K562 (cell line): ENCODE measurements around the gene SLC14A1. TPM values are rescaled to one million over a fixed set of nuclear protein-coding genes. Genes with fewer than 3 reads are reported as not detected.

Experiments
- GTF2B ChIP-seq: IDR thresholded peaks from 2 replicates; pipeline ENCODE4 v1.6.1; 2011; ENCODE audit not compliant: insufficient read length; ENCODE audit errors: extremely low read depth
- HOXB6 ChIP-seq: fragments of 250-450 bp; sonication (Bioruptor Pico); IDR thresholded peaks from 2 replicates; pipeline ENCODE4 v1.5.1; 2022; ENCODE audit warnings: mild to moderate bottlenecking, borderline replicate concordance
- ZBTB40 ChIP-seq, 2 experiments: fragments of 450-650 bp in 1 of 2; sonication (generic) in 1 of 2; formaldehyde crosslinking in 1 of 2; IDR thresholded peaks; 2 replicates each; pipeline versions ENCODE4 v1.7.1 to v1.9.0; 2016 to 2022; ENCODE audit warnings: inconsistent platforms in 1 of 2, mild to moderate bottlenecking in 1 of 2, missing genetic modification reagents in 1 of 2
- polyA plus RNA-seq, 8 experiments: library from polyadenylated mRNA; depleted of rRNA in 4 of 8; stranded (reverse) in 5 of 8; unstranded in 3 of 8; fragments of >200 nt; fragmentation: Nextera tagmentation in 2 of 8; fragmentation: Illumina TruSeq in 1 of 8; extraction: Ambion mirVana in 2 of 8; extraction: Trizol in 1 of 8; gene quantifications; 2 replicates each; pipeline versions ENCODE4 v1.2.1 to v1.2.3, GENCODE V29; 2011 to 2014; ENCODE audit warnings: inconsistent platforms in 1 of 8, missing spikeins in 1 of 8
- total RNA-seq, 7 experiments: library from RNA; depleted of rRNA in 6 of 7; stranded (reverse); fragments of >200 nt in 6 of 7; fragmentation: Illumina TruSeq in 2 of 7; extraction: Trizol in 2 of 7; gene quantifications; 2 replicates each; pipeline versions ENCODE4 v1.2.1 to v1.2.3, GENCODE V29; 2011 to 2021; ENCODE audit warnings: low replicate concordance in 1 of 7

The SLC14A1 gene
- total and polyA plus RNA-seq, 9 of the 15 experiments (the other 6 are each of a cell fraction or from before 2014, with no cell fraction given) = 0.14 to 0.40 (median 0.20) TPM; not detected in 6

- TF ChIP-seq ZBTB40 (IDR thresholded peaks at IDR 0.05) = no peak
- no peak for TF ChIP-seq ZBTB40 (CRISPR knock-in tag; IDR thresholded peaks at IDR 0.05)
- TF ChIP-seq GTF2B = no peak
- TF ChIP-seq HOXB6 (CRISPR knock-in tag) = no peak
Measured at GRCh38 chr18:45738660-45739059, 14.7 kb downstream of the SLC14A1 start (continued).
